Vagina (tissue), 2 donors: ENCODE data around the gene UBE2U. TPM values are rescaled to one million over a fixed set of nuclear protein-coding genes. Genes with fewer than 3 reads are reported as not detected.

Experiments
- DNase-seq, 2 donors: peaks; one replicate each; pipeline ENCODE4 v3.0.0-alpha.2; 2017; ENCODE audit errors: extremely low spot score in 2 of 2
- H3K27ac ChIP-seq: fragments of 200-600 bp; sonication (generic); one replicate; pipeline ENCODE4 v1.5.1; 2019
- H3K27me3 ChIP-seq: fragments of 200-600 bp; sonication (generic); one replicate; pipeline ENCODE4 v1.5.1; 2019
- H3K36me3 ChIP-seq, 2 donors: fragments of 200-600 bp; sonication (generic); one replicate each; pipeline ENCODE4 v1.5.1; 2017 to 2019
- H3K4me1 ChIP-seq: fragments of 200-600 bp; sonication (generic); one replicate; pipeline ENCODE4 v1.5.1; 2019
- H3K4me3 ChIP-seq, 2 donors: fragments of 200-600 bp; sonication (generic); 1 replicate in 1 of 2; 2 replicates in 1 of 2; pipeline ENCODE4 v1.5.1; 2016 to 2019
- H3K9me3 ChIP-seq: fragments of 200-600 bp; sonication (generic); one replicate; pipeline ENCODE4 v1.5.1; 2019
- CTCF ChIP-seq, 3 experiments: fragments of 450-650 bp in 2 of 3; fragments of 200-600 bp in 1 of 3; sonication (generic) in 1 of 3; IDR thresholded peaks; one replicate each; pipeline ENCODE4 v1.5.1; 2017 to 2019; ENCODE audit warnings: antibody characterized with exemption in 3 of 3, mild to moderate bottlenecking in 2 of 3, moderate library complexity in 2 of 3
- POLR2A ChIP-seq, 2 donors: fragments of 450-650 bp; IDR thresholded peaks; one replicate each; pipeline ENCODE4 v1.6.1; 2017; ENCODE audit warnings: antibody characterized with exemption in 2 of 2, mild to moderate bottlenecking in 2 of 2, moderate library complexity in 2 of 2
- POLR2AphosphoS5 ChIP-seq, 2 donors: sonication (generic); formaldehyde crosslinking; IDR thresholded peaks; one replicate each; pipeline ENCODE4 v1.9.0; 2017; ENCODE audit warnings: antibody characterized with exemption in 2 of 2, mild to moderate bottlenecking in 2 of 2, low read depth in 1 of 2; ENCODE audit not compliant: insufficient read depth in 1 of 2
- intact Hi-C: fragments of 100-400 bp; cut with DNase I; formaldehyde crosslinking; loops from one replicate; pipeline ENCODE4 v1.15.1; 2023
- total RNA-seq: library from RNA; depleted of rRNA; stranded (reverse); fragments of >200 nt; gene quantifications from one replicate; pipeline ENCODE4 v1.2.3, GENCODE V29; 2016

The UBE2U gene
- total RNA-seq, 1 donor from 2014 or later, result not detected

- no peaks in the 10 kb centered on the region for H3K27me3 ChIP-seq
- H3K9me3 ChIP-seq, result no peaks in the 10 kb centered on the region
- peaks cover 15% of the 10 kb centered on the region for H3K4me1 ChIP-seq
- intact Hi-C loops, result no loop called here
- H3K27ac ChIP-seq, result no peak overlapping the region
- no peak for DNase-seq
- no peak for TF ChIP-seq POLR2A (IDR thresholded peaks at IDR 0.05)
- TF ChIP-seq POLR2AphosphoS5 (IDR thresholded peaks at IDR 0.05; ENCODE audit: insufficient read depth in 1 of 2, low read depth in 1 of 2), result no peak
- TF ChIP-seq CTCF (IDR thresholded peaks at IDR 0.05), result no peak
- no peak overlapping the region for H3K4me3 ChIP-seq
- H3K36me3 ChIP-seq, result no peaks in the 10 kb centered on the region
Observed at GRCh38 chr1:64293820-64294219, 90.4 kb downstream of the UBE2U start.

GRCh38 chr1:64295136-64295535 lies 91.7 kb downstream of the UBE2U start:
- H3K4me3 ChIP-seq, result no peak overlapping the region
- DNase-seq, result no peak
- no peaks in the 10 kb centered on the region for H3K36me3 ChIP-seq
- H3K9me3 ChIP-seq, result no peaks in the 10 kb centered on the region
- H3K27ac ChIP-seq, result no peak overlapping the region
- intact Hi-C loops, result no loop called here
- no peak for TF ChIP-seq CTCF (IDR thresholded peaks at IDR 0.05)
- TF ChIP-seq POLR2A (IDR thresholded peaks at IDR 0.05), result no peak
- TF ChIP-seq POLR2AphosphoS5 (IDR thresholded peaks at IDR 0.05; ENCODE audit: insufficient read depth in 1 of 2, low read depth in 1 of 2), result no peak
- H3K4me1 ChIP-seq, result peaks cover 15% of the 10 kb centered on the region
- no peaks in the 10 kb centered on the region for H3K27me3 ChIP-seq

GRCh38 chr1:64295561-64295960 lies 92.1 kb downstream of the UBE2U start:
- no peaks in the 10 kb centered on the region for H3K36me3 ChIP-seq
- no peak for TF ChIP-seq CTCF (IDR thresholded peaks at IDR 0.05)
- no peak for TF ChIP-seq POLR2AphosphoS5 (IDR thresholded peaks at IDR 0.05; ENCODE audit: insufficient read depth in 1 of 2, low read depth in 1 of 2)
- TF ChIP-seq POLR2A (IDR thresholded peaks at IDR 0.05), result no peak
- H3K4me3 ChIP-seq, result no peak overlapping the region
- DNase-seq, result no peak
- peaks cover 15% of the 10 kb centered on the region for H3K4me1 ChIP-seq
- H3K9me3 ChIP-seq, result no peaks in the 10 kb centered on the region
- H3K27me3 ChIP-seq, result no peaks in the 10 kb centered on the region
- intact Hi-C loops, result no loop called here
- no peak overlapping the region for H3K27ac ChIP-seq

GRCh38 chr1:64296459-64296858 lies 93.0 kb downstream of the UBE2U start:
- H3K27ac ChIP-seq, result no peak overlapping the region
- no peaks in the 10 kb centered on the region for H3K9me3 ChIP-seq
- no peak for DNase-seq
- intact Hi-C loops, result no loop called here
- peaks cover 15% of the 10 kb centered on the region for H3K4me1 ChIP-seq
- no peaks in the 10 kb centered on the region for H3K27me3 ChIP-seq
- no peaks in the 10 kb centered on the region for H3K36me3 ChIP-seq
- H3K4me3 ChIP-seq, result no peak overlapping the region
- TF ChIP-seq POLR2A (IDR thresholded peaks at IDR 0.05), result no peak
- TF ChIP-seq POLR2AphosphoS5 (IDR thresholded peaks at IDR 0.05; ENCODE audit: insufficient read depth in 1 of 2, low read depth in 1 of 2), result no peak
- no peak for TF ChIP-seq CTCF (IDR thresholded peaks at IDR 0.05)

- Histone ChIP-seq H3K27ac (no peak overlapping the region), H3K36me3 (no peaks in the 10 kb centered on the region), H3K27me3 (no peaks in the 10 kb centered on the region), H3K9me3 (no peaks in the 10 kb centered on the region), H3K4me3 (no peak overlapping the region), H3K4me1 (no peaks in the 10 kb centered on the region)
- intact Hi-C loops, result no loop called here
- no peak for TF ChIP-seq POLR2AphosphoS5 (IDR thresholded peaks at IDR 0.05; ENCODE audit: insufficient read depth in 1 of 2, low read depth in 1 of 2)
- TF ChIP-seq CTCF (IDR thresholded peaks at IDR 0.05), result no peak
- TF ChIP-seq POLR2A (IDR thresholded peaks at IDR 0.05), result no peak
- no peak for DNase-seq
Observed at GRCh38 chr1:64302194-64302593, 98.8 kb downstream of the UBE2U start.
